ENCODE measurements around the gene NAV2. TPM values are rescaled to one million over a fixed set of nuclear protein-coding genes. Genes with fewer than 3 reads are reported as not detected.

NAV2 gene
- polyA plus RNA-seq, 1 experiment, result 5.1 TPM

- no peaks in the 10 kb centered on the region for H3K9me3 ChIP-seq (ENCODE audit: control insufficient read depth, insufficient read depth, low read length)
- H3K27me3 ChIP-seq (ENCODE audit: control insufficient read depth, insufficient read depth, low read length), result peaks cover 3% of the 10 kb centered on the region
- ChIA-PET CTCF (interaction anchor here (1.0 to 1.2 kb wide), 2 partner anchors 29 to 32 kb away, joined by 4 to 7 read pairs; no protein-coding TSS in a partner anchor), POLR2A (interaction anchor here (0.5 kb wide), 1 partner anchor 61 kb away, joined by 3 read pairs; no protein-coding TSS in a partner anchor)
- no peak overlapping the region for H3K4me3 ChIP-seq (ENCODE audit: low read depth, low read length)
- TF ChIP-seq CTCF (IDR thresholded peaks at IDR 0.05; ENCODE audit: low read depth, low read length), result no peak
- DNase-seq (ENCODE audit: low read depth, low spot score), result no peak
- H3K27ac ChIP-seq (ENCODE audit: low read depth, low read length), result no peak overlapping the region
Measured at GRCh38 chr11:19774817-19775580, 62.4 kb downstream of the NAV2 start.

GRCh38 chr11:19775622-19776021 is 63.0 kb downstream of the NAV2 start:
- no peak overlapping the region for H3K4me3 ChIP-seq (ENCODE audit: low read depth, low read length)
- ChIA-PET CTCF (interaction anchor here (1.0 kb wide), 1 partner anchor 30 kb away, joined by 4 read pairs; no protein-coding TSS in a partner anchor), POLR2A (interaction anchor here (0.5 kb wide), 1 partner anchor 61 kb away, joined by 3 read pairs; no protein-coding TSS in a partner anchor)
- H3K9me3 ChIP-seq (ENCODE audit: control insufficient read depth, insufficient read depth, low read length), result no peaks in the 10 kb centered on the region
- peaks cover 3% of the 10 kb centered on the region for H3K27me3 ChIP-seq (ENCODE audit: control insufficient read depth, insufficient read depth, low read length)
- no peak for TF ChIP-seq CTCF (IDR thresholded peaks at IDR 0.05; ENCODE audit: low read depth, low read length)
- no peak for DNase-seq (ENCODE audit: low read depth, low spot score)
- H3K27ac ChIP-seq (ENCODE audit: low read depth, low read length), result no peak overlapping the region

GRCh38 chr11:19777039-19777376 is 64.4 kb downstream of the NAV2 start:
- Histone ChIP-seq H3K9me3 (ENCODE audit: control insufficient read depth, insufficient read depth, low read length) (no peaks in the 10 kb centered on the region), H3K4me3 (ENCODE audit: low read depth, low read length) (peak overlapping the region; percentile 50), H3K27me3 (ENCODE audit: control insufficient read depth, insufficient read depth, low read length) (peaks cover 3% of the 10 kb centered on the region), H3K27ac (ENCODE audit: low read depth, low read length) (no peak overlapping the region)
- ChIA-PET POLR2A (interaction anchor here (0.6 kb wide), 1 partner anchor 39 kb away, joined by 3 read pairs; no protein-coding TSS in a partner anchor), CTCF (interaction anchor here (0.6 to 1.2 kb wide), 2 partner anchors 37 to 127 kb away, joined by 3 to 7 read pairs; no protein-coding TSS in a partner anchor)
- no peak for TF ChIP-seq CTCF (IDR thresholded peaks at IDR 0.05; ENCODE audit: low read depth, low read length)
- DNase-seq (ENCODE audit: low read depth, low spot score), result no peak

DNA sequence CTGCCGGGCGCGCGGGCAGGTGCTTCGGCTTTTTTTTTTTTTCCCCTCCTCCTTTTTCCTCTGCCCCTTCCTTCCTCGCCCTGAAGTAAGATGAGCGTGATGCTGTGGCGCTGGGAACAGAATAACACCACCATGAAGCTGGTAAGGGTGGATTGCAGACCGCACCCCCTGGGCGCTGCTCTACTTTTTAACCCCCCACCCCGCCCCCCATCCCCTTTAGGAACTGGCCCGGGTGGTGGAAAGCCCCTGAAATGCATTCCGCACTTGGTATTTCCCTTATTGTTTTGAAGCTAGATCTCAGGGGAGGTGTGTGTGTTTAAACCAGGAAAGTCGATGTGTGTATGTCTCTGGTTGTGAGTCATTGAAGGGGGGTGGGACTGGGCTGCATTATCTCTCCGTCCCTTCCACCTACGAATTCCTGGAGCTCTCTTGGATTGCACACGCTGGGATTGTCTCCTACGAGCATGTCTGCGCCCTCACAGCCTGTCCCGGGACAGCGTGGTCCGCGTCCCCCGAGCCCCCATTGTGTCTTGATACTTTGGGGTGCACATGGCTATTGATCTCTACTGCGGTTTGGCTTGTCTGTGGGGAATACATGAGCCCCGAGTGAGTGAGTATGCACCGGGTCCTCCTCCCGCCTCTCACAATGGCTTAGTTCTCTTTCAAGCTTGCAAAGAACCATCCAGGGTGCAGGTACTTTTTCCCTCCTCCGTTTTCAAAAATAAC is 64.9 kb downstream of the NAV2 start:
- peaks cover 3% of the 10 kb centered on the region for H3K27me3 ChIP-seq (ENCODE audit: control insufficient read depth, insufficient read depth, low read length)
- H3K4me3 ChIP-seq (ENCODE audit: low read depth, low read length), result peak overlapping the region; percentile 50
- no peaks in the 10 kb centered on the region for H3K9me3 ChIP-seq (ENCODE audit: control insufficient read depth, insufficient read depth, low read length)
- DNase-seq (ENCODE audit: low read depth, low spot score), result peak; percentile 27
- no peak overlapping the region for H3K27ac ChIP-seq (ENCODE audit: low read depth, low read length)
- no peak for TF ChIP-seq CTCF (IDR thresholded peaks at IDR 0.05; ENCODE audit: low read depth, low read length)
- ChIA-PET CTCF (interaction anchor here (0.5 to 1.2 kb wide), 4 partner anchors 38 to 706 kb away, joined by 3 to 8 read pairs (median 5); no protein-coding TSS in a partner anchor), POLR2A (interaction anchor here (0.6 kb wide), 1 partner anchor 39 kb away, joined by 3 read pairs; no protein-coding TSS in a partner anchor)
